ENCODE data around the gene RELT.
"Not testable (repeated sequence)": the region's sequence is repeated elsewhere in the genome, so short reads cannot be mapped to it uniquely, and the experiment has no call there.

RELT gene

DNA sequence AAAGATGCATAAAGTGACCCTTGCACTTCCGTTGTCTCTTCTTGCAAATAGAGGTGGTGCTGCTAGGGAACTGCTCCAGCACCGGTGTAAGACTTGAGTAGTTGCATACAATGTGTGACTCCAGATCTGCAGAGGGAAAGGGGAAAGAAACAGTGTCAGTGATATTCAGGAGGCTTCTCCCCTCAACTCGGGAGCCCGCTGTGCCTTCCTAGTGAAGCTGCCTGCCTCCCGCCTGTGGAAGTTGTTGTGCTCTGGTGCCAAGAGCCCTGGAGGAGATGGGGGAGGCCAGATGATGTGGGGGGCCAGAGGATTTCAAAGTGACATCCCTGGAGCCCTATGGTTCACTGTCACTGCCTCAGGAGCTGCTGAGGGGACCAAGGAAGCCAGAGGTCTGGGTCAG, 30.4 kb downstream of the RELT start:
- no peak for DNase-seq

DNA sequence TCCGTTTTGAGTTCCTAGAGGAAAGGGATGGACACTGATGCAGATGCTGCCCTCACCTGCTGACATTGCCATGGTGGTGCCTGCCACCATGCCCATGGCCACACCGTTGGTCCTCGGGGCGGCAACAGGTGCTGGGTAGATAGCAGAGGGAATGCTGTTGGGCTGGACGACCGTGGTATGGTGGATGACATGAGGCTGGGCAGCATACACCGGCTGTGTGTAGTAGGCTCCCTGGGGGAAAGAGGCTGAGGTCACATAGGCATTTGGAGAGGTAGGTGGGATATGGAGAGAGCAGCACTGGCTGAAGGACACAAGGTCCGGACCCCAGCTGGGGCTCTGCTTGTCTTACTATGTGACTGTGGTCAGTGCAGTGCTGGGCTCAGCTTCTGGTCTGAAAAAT, 33.2 kb downstream of the RELT start:
- no peak for DNase-seq

DNA sequence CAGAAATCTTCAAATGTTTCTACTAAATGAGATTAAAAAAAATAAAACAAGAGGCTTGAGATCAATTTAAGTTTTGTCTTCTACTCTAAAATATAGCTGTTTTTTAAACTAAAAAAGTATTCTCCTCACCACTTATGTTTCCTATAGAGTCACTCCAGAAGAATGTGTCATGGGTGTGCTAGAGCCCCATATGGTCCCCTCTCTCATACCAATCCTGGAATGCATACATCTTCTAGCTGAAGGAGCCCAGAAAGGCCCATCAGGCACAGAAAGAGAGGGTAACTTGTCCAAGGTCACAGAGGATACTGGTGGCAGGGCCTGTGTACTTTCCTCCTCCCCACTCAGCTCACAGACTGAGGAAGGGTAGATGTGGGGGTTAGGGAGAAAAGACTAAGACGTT, 34.4 kb downstream of the RELT start:
- DNase-seq, result no peak

DNA sequence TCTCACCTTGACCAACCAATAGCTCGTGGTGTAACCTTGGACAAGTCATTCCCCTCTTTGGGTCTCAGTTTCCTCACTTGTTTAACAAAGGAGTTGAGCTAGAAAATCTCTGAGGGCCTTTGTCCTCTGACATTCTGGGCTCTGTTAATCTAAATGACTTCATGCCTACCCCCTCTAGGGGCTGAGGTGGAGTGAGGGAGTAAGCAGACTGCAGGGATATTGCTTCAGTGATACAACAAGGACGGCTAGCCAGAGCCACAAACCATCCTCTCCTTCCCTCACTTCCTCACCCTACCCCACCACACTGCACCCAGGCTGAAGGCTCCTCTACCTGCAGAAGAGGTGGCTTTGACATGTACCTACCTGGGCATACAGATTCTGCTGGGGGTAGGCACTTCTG, 34.8 kb downstream of the RELT start:
- DNase-seq, result no peak

DNA sequence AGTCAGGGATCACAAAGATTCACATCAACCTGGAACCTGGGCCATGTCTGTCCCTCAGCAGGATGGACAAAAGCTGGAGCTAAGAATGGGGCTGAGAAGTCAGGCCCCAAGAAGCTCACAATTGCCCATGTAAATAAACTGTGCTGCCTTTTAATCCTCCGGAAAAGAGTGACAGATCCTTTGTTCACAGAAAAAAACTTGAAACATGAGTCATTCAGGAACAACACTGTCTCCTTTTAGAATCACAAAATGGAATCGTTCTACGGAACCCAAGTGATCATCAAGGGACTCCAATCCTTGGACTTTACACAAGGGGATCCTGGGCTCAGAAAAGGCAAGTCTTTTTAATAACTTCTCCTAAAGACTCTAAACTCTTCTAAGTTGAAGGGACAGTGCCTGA, 36.1 kb downstream of the RELT start:
- no peak for DNase-seq

DNA sequence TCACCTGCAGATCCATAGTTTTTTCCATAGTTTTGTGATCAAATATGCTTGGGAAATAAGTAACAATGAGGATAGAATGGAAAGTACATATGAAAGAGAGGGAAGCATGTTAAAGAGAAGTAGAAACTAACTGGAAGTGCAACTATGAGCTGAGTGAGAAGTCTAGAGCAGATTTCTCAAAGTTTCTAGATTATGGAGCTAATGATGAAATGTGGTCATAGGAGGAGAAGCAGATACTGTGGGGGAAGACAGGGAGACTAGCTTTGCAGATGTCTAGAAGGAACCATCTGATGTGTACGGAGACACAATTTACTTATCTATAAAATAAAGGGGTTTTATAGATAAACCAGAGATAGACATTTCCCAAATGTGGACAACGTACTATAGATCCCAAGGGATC, 37.1 kb downstream of the RELT start:
- DNase-seq, result no peak

DNA sequence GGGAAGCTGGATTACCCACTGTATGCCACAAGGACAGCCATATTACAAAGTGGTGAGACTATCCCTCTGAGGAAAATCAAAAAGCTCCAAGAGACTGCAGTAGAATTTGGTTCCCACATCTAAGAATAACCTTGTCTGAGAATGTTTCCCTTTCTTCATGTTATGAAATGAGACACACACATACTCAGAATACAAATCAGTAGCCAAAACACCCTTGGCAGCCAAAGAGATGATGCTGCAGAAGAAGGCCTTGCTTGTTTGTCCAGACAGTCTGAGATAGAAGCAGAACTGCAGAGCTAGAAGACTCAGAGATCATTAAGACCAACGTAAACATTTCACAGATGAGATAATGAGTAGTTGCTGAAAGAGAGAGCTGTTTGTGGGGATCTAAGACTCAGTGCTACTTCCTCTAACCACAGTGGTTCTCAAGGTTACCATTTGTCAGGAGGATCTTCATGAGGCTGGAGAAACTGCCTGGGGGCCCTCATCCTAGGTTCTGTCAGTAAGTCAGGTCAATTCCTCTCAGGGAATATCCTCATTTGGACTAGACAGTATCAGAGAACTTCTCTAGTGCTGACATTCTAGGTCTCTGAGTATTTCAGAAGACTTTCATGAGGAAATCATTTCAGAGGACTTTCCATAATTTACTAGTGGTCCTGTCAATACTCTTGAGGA, 38.9 kb downstream of the RELT start:
- no peak for DNase-seq

DNA sequence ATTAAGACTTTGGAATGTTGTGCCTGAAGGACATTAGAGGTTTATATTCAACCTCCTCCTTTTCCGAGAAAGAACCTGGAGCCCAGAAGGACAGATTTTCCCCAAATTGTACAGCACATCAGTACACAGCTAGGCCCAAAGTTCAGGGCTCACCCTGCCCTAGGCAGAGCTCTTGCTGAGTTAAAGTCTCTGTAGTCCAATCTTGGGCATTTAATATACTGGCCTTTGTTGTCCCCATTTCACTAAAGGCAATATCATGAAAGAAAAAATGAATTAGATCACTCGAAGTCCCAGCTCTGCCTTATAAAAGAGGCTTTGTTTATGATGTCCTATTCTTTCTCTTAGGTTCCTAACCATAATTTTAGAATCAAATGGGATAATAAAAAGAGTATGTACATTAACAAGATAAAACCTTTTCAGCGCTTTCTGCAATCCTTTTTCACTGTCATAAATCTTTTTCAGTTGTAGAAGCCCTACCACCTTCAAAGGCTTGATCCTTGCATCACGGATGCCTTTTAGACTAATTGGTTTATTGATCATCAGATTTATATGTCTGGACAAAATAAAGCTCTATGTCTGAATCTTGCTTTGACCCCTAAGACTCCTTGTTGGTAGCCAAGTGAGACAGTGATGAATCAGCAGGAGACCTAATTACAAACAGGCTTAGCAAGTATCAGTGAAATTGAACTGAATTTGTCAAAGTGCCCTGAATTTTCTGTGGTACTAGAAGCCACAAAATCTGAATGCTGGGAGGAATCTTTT, 39.8 kb downstream of the RELT start:
- no peak for DNase-seq

DNA sequence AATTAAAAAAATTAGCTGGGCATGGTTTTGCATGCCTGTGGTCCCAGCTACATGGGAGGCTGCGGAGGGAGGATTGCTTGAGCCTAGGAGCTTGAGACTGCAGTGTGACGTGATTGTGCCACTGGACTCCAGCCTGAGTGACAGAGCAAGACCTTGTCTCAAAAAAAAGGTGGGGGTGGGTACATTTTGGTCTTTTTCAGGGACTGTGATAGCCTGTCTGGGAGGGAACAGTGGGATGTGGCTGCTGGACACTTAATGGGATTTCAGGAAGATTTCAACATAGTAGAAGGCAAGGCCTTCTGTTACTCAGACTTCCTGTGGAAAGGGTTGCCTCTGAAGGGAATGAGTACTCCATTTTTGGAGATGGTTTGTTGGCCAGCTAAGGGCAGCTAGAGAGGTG, 40.6 kb downstream of the RELT start:
- no peak for DNase-seq

DNA sequence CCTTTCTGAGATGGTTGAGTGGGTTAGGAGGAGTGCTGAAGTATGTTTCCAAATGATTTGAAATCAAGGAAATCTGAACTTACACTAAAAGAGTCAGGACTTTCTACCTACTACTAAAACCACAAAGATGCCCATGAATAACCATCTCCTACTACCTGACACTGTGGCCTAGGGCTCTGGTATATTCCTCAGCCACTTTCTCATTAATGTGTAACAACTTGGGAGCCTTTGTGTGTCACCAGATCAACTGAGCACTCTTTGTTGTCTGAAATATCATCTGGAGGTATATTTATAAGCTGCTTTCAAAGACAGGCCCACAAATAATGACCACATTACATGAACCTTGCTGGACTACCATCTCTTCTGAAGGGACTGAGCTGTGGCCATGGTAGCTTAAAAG, 43.9 kb downstream of the RELT start:
- DNase-seq, result no peak

DNA sequence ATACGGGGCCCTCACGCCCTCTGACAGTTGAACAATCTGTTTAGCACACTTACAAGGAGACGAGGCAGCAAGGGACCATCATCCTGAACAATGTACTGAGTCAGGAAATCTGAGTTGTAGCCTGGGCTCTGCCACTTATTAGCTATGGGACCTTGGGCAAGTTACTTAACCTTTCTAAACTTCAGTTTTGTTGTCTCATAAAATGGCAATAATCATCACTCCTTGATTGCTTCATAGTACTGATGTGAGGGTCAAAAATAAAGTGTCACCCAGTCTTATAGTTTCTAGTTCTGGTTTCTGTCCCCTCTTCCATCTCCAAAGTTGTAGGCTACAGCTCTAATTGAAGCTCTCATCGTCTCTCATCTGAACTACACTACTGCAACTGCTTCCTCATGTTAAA, 46.7 kb downstream of the RELT start:
- DNase-seq, result no peak

DNA sequence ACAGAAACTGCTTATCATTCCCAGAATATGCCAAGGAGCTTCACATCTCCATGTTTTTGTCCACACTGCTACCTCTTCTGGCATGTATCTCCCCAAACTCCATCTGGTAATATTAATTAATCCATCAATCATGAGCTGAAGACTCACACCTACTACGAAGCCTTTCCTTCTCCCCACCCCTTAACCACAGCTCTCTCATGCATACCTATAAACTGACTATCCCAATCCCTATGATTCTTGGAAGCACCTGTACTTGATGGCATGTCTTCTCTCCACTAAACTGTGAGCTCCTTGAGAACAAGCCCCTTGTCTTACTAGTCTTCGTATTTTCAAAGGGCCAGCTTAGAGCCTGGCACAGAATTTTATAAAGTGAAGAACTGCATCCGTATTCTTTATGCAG, 47.3 kb downstream of the RELT start:
- no peak for DNase-seq

DNA sequence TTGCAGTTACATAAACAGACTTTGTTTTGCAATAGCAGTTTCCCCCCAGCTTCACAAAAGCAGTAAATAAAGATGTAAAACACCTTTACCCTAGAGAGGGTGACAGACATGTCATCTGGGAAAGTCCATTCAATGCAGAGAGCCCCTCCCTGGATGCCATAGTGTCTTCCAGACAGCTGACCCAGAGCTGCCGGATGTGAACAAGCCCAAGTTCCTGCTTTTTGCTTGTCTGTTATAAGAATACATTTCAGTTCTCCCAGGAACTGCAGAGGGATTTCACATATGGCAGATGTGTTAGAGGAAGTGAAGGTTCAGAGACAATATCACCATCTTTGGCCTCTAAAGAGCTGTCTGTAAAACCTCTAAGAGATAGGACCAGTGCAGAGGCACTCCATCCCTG, 48.9 kb downstream of the RELT start:
- DNase-seq, result no peak

DNA sequence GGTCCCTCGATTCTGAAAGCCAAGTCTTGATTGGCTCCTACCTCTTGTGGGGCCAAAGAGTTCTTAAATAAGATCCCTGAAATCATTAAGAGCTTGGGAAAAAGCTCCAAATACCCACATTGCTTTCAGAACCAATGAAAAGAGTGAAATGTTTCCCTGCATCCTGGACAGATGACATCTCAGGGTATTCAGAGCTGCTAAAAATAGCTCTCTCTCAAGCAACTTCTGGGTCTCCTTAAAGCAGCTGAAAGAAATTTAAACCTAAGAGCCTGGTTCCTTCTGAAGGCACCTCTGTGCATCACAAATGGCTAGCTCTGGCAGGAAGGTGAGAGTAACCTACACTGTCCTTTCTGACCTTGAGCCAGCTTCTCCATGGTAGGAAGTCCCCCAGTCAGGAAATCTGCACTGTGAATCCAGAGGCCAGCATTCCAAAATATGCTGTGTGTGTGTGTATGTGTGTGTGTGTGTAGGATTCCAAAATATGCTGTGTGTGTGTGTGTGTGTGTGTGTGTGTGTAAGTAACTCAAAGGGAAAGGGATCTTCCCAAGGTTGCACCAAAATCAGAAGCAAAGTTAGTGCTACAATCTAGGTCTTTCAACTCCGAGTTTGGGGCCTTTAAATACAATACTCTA, 50.1 kb downstream of the RELT start:
- no peak for DNase-seq

DNA sequence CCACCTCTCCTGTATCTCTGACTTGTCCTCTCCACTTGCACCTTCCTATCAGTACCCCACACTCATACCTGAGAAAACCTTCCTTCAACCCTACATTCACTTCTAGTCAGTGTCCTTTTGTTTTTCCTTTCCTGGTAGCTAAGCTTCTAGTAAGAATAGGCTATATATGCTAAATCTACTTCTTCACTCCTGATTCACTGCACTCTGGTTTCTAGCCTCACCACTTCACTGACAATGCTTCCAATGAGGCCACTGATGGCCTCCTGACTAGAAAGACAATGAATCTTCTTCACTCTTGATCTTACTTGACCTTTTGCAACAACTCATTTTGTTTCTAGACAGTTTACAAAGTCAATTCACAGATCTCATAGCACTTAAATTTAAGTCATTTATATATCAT, 52.0 kb downstream of the RELT start:
- DNase-seq, result no peak

DNA sequence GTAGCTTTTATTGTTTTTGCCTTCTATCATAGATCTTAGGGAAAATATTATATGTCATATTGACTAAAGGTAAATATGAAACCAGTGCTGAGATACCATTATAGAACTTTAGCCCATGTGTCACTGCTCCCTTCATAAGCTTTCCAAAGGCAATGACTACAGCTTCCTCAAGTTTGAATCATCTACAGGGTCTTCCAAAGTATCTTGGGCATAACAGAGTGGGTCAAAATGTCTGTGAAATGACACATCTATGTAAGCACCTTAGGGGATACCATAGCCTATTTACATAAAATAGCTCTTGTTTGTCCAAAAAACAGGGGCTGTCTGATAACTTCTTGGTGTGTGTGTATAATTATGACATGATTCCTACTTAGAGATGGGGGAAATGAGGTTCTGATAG, 52.5 kb downstream of the RELT start:
- no peak for DNase-seq

DNA sequence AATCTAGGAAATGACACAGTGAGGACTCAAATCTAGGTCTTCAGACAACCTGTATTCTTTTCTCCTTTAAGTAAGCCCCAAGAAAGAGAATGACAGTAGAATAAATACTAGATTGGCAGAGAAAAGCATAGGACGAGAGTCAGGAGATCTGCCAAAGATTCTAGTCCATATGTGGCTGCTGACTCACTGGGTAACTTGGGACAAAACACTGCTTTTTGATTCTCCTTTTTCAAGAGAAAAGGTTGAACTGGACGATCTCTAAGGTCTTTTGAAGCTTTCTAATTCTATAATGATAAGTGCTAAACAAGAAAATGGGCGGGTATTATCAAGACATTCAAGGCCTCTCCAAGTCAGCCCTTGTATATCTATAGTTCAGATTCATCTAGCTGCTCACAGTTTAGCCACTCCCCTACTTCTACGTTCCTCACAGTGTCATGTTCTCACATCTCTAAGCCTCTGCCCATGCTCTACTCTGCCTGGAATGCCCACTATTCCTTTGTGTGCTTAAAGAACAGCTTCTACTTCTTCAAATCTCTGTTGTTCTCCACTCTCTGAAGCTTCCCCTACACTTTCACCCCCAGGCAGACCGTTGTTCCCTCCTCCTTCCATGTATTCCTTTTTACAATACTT, 53.0 kb downstream of the RELT start:
- DNase-seq, result no peak

DNA sequence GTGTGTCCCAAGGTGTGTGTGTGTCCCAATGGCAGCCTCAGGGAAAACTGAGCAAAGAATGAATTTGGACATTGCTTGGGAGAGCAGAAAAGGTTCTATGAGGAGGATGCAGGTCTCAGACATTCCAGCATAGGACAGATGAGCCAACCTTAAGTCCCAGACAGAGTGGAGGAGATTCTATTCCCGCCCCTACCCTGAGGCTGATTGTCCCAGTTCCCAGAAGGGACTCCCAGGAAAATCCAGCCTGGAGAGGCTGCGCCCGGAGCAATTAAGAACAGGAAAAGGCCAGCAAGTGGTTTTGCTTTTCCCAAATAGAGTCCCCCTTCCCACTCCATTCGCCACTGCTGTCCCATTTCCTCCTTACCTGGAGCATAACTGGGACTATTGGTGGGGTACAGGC, 54.1 kb downstream of the RELT start:
- DNase-seq, result no peak

DNA sequence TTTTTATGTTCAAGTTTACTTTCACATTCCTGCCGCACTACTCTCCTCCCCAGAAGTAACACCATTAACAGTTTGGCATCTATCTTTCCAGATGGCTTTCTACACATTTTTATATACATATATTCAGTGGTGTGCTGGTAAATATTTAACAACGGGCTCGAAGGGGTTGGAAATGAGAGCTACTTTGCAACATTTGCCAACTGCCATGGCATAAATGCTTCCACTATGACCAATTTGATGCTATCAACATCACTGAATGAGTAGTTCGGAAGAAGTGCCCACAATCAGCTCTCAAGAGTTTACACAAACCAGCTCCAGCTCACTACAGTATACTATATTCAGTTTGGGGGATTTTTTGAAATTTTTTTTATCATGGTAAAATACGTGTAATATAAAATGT, 55.2 kb downstream of the RELT start:
- DNase-seq, result no peak

DNA sequence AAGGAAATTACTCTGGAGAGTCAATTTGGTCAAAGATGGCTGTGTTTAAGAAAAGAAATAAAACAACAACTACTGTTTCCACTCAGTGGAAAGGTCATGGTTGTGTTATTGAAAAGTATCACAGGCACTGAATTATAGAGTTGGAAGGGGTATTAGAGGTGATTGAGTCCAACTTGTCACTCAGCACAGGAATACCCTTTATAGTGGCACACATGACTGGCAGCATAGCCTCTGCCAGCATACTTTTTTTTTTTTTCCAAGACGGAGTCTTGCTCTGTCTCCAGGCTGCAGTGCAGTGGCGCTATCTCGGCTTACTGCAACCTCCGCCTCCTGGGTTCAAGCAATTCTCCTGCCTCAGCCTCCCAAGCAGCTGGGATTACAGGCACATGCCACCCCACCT, 60.7 kb downstream of the RELT start:
- not testable (repeated sequence) for DNase-seq

DNA sequence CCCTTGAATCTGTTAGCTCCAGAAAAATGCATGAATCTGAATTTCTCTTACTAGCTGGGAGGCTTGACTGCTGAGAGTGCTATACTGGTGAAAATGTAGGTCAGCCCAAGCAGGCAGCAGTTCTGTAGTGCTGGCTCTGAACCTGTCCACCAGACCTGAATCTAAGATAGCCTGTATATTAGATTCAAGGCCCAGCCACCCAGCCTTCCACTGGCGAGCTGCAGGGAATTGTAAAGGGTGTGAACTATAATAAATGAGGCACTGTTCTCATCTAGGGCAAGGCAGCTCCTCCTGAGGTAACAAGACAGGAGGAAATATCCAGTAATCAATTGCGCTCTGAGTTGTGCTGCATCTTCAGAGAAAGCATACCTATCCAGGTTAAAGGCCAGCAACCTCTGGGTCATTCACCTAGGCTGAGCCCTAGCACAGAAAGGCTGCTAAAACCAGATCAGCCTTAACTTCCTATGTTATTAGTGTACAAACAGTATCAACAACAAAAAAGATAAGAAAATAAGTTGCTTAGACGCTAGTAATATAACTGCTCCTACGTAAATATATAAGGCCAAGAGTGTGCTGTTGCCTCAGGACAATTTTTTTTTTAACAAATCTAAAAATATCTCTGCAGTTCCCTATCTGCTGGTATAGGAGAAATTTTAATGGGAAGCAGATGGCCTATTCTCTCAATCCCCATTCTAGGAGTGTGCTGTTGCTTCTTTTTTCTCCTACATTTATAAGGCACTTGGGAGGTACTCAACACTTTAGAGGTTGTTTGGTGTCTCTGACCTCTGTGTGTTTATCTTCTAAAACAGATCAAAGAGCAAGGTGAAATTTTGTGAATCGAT, 63.0 kb downstream of the RELT start:
- no peak for DNase-seq

DNA sequence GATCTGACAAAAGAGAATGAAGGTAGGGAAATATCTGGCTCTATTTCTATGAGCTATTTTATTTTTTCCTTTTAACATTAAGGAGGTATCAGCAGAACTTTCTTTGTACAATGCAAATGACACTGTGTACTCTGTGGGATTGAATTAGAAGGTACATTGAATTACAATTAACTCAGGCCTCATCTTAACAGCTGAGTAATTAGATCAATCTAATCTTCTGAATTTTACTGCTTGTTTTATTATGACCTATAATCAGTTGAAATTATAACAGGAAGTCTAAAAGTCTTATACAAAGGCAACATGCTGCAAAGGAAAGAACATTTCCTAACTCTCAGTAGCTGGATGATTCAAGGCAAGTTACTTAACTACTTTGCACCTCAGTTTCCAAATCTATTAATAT, 69.8 kb downstream of the RELT start:
- no peak for DNase-seq

DNA sequence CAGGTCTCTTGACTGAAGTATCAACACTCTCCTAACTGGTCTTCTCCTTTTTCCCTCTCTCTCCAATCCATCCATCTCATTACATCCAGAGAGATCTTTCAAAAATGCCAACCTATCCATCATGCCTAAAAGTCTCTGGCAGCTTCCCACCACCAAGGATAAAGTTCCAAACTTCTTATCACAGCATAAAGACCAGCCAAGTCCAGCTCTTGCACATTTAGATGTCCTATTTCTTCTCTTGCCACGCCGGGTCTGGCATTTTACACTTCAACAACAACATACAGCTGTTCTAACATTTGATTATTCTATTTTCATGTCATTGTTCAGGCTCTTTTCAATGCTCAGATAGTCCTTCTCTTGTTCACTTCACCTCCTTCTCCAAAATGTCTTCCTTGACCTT, 70.6 kb downstream of the RELT start:
- no peak for DNase-seq

All from GDM1 (cell line).